IMR-90 (cell line): ENCODE data around the gene RPE.

Source experiments
- CEBPB ChIP-seq: IDR thresholded peaks from 2 replicates; pipeline ENCODE4 v1.6.1; 2012; ENCODE audit warnings: low read depth, low read length, improper control_type of control experiment
- FOS ChIP-seq: fragments of 150-350 bp; IDR thresholded peaks from 2 replicates; pipeline ENCODE4 v1.6.1; 2016; ENCODE audit warnings: low read depth, low read length
- MAFK ChIP-seq: IDR thresholded peaks from 2 replicates; pipeline ENCODE4 v1.6.1; 2012; ENCODE audit warnings: low read depth, low read length, improper control_type of control experiment
- POLR2A ChIP-seq: IDR thresholded peaks from 2 replicates; pipeline ENCODE4 v1.6.1; 2012; ENCODE audit warnings: mild to moderate bottlenecking, low read depth, low read length
- RAD21 ChIP-seq: IDR thresholded peaks from 2 replicates; pipeline ENCODE4 v1.6.1; 2012; ENCODE audit warnings: low read length, improper control_type of control experiment
- RCOR1 ChIP-seq: IDR thresholded peaks from 2 replicates; pipeline ENCODE4 v1.6.1; 2012; ENCODE audit warnings: mild to moderate bottlenecking, low read length, improper control_type of control experiment; ENCODE audit not compliant: insufficient replicate concordance
- RFX5 ChIP-seq: IDR thresholded peaks from 2 replicates; pipeline ENCODE4 v1.8.0; 2012; ENCODE audit warnings: low read depth, mild to moderate bottlenecking, low read length, moderate library complexity
- TF ChIP-seq, protein P1 (sequence below): fragments of 150-350 bp; IDR thresholded peaks from 2 replicates; pipeline ENCODE4 v1.6.1; 2017; ENCODE audit warnings: mild to moderate bottlenecking, antibody characterized with exemption, low read length, low read depth
- TF ChIP-seq, protein P2 (sequence below): conservative IDR thresholded peaks from 2 replicates; pipeline ENCODE4 v1.5.1; 2012; ENCODE audit warnings: mild to moderate bottlenecking, low read depth, low read length, improper control_type of control experiment
- TF ChIP-seq, protein P3 (sequence below): fragments of 150-350 bp; IDR thresholded peaks from 2 replicates; pipeline ENCODE4 v1.6.1; 2016; ENCODE audit warnings: low read depth, mild to moderate bottlenecking, low read length, moderate library complexity, borderline replicate concordance

DNA sequence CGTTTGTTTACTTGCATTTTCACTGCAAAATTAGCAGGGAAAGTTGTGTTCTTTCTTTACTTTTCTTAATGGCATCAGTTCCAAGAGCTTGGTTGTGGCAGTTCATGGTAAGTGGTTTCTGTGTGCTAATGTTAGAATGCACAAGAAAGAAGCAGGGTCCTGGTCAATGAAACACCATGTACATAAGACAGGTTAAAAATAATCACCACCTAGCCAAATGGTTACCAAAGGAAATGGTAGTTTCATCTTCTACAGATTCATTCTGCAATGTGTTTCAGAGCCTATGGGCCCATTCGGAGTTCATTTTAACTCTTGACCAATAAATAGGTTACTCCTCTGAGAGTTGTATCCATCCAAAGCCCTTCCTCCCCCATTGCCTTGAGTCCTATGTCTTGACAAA, 18.1 kb upstream of the RPE start:
- TF ChIP-seq, protein P1, sequence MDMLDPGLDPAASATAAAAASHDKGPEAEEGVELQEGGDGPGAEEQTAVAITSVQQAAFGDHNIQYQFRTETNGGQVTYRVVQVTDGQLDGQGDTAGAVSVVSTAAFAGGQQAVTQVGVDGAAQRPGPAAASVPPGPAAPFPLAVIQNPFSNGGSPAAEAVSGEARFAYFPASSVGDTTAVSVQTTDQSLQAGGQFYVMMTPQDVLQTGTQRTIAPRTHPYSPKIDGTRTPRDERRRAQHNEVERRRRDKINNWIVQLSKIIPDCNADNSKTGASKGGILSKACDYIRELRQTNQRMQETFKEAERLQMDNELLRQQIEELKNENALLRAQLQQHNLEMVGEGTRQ: no peak
- TF ChIP-seq POLR2A (no peak), FOS (no peak), CEBPB (no peak), RFX5 (no peak), MAFK (no peak), RCOR1 (no peak), RAD21 (no peak)
- TF ChIP-seq, protein P2, sequence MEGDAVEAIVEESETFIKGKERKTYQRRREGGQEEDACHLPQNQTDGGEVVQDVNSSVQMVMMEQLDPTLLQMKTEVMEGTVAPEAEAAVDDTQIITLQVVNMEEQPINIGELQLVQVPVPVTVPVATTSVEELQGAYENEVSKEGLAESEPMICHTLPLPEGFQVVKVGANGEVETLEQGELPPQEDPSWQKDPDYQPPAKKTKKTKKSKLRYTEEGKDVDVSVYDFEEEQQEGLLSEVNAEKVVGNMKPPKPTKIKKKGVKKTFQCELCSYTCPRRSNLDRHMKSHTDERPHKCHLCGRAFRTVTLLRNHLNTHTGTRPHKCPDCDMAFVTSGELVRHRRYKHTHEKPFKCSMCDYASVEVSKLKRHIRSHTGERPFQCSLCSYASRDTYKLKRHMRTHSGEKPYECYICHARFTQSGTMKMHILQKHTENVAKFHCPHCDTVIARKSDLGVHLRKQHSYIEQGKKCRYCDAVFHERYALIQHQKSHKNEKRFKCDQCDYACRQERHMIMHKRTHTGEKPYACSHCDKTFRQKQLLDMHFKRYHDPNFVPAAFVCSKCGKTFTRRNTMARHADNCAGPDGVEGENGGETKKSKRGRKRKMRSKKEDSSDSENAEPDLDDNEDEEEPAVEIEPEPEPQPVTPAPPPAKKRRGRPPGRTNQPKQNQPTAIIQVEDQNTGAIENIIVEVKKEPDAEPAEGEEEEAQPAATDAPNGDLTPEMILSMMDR: no peak
- TF ChIP-seq, protein P3, sequence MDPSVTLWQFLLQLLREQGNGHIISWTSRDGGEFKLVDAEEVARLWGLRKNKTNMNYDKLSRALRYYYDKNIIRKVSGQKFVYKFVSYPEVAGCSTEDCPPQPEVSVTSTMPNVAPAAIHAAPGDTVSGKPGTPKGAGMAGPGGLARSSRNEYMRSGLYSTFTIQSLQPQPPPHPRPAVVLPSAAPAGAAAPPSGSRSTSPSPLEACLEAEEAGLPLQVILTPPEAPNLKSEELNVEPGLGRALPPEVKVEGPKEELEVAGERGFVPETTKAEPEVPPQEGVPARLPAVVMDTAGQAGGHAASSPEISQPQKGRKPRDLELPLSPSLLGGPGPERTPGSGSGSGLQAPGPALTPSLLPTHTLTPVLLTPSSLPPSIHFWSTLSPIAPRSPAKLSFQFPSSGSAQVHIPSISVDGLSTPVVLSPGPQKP: no peak
